ENCODE data around the gene ITGB2.

The ITGB2 gene

DNA sequence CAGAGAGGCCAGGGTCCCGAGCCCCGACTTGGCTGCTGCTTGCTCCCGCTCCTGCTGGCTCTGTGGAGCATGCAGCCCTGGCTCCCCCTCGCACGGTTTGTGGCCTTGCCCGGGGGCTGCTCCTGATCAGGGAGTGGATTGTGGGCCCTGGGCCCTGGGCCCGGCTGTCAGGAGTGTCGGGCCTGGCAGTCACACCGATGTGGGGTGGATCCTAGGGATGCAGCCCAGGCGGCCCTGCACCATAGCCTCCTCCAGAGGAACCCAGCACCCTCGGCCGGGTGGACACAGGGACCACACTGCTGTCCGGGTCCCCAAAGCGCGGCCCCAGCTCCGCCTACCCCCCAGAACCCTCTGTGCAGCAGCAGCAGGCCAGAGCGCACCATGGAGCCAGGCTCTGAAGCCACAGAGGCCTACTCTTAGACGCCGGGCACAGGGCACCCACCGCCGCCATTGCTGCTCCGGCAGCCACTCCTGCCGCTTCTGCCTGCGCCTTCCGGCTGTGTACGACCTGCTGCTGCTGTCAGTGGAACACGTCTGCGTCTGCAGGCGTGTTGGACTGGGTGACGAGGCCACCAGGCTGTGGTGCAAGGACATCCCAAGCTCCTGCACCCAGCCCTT is 28.6 kb upstream of the ITGB2 start:
- H3K4me1 ChIP-seq = peaks cover 99% of the 10 kb centered on the region
- peak overlapping the region; percentile 91 for H3K4me2 ChIP-seq
- peak overlapping the region; percentile 31; the same call in 1 of the 2 replicates for H3K9ac ChIP-seq
- no peaks in the 10 kb centered on the region for H3K27me3 ChIP-seq
- H3K9me3 ChIP-seq = no peaks in the 10 kb centered on the region
- no peak overlapping the region for H3K4me3 ChIP-seq
- H3K27ac ChIP-seq = peak overlapping the region; percentile 38; the same call in 1 of the 2 replicates
- peaks cover 91% of the 10 kb centered on the region for H4K20me1 ChIP-seq
- H3K36me3 ChIP-seq = peaks cover 52% of the 10 kb centered on the region
- no peak for TF ChIP-seq Cebpa-rat (IDR thresholded peaks at IDR 0.05)

DNA sequence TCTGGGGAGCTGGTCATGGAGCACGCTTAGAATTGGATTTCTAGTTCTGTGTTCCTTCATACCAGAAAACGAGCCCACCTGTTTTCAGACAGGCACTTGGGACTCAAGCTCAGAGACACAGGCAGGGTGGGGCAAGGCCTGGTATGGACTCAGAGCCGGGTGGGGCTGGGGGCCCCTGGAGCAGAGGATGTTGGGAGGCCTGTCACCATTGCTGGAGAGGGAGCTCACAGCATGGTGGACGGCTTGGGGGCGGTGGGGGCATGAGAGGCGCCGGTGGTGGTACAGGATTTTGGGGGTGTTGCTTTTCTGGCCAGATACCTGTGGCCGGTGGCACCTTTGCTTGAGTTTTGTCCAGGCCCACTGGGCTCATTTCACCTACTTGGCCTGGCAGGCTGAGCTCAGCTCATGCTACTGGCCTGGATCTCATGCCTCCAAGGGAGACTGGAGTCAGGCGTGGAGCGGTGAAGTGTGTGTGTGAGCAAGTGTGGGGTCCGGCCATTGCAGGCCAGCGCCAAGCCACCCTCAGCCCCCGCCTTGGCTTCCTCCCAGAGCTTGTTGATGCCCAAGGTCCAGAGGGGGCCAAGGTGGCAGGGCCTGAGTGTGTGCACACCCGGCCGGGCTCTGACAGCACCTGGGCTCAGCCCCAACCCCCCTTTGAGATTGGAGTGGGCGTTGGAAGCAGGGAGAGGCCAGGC is 27.9 kb upstream of the ITGB2 start:
- no peak for TF ChIP-seq Cebpa-rat (IDR thresholded peaks at IDR 0.05)
- H4K20me1 ChIP-seq = peaks cover 91% of the 10 kb centered on the region
- H3K4me1 ChIP-seq = peaks cover 99% of the 10 kb centered on the region
- no peaks in the 10 kb centered on the region for H3K27me3 ChIP-seq
- no peaks in the 10 kb centered on the region for H3K9me3 ChIP-seq
- H3K36me3 ChIP-seq = peaks cover 59% of the 10 kb centered on the region
- no peak overlapping the region for H3K4me3 ChIP-seq
- peak overlapping the region; percentile 31; the same call in 1 of the 2 replicates for H3K9ac ChIP-seq
- H3K27ac ChIP-seq = peak overlapping the region; percentile 38; the same call in 1 of the 2 replicates
- H3K4me2 ChIP-seq = peak overlapping the region; percentile 91

DNA sequence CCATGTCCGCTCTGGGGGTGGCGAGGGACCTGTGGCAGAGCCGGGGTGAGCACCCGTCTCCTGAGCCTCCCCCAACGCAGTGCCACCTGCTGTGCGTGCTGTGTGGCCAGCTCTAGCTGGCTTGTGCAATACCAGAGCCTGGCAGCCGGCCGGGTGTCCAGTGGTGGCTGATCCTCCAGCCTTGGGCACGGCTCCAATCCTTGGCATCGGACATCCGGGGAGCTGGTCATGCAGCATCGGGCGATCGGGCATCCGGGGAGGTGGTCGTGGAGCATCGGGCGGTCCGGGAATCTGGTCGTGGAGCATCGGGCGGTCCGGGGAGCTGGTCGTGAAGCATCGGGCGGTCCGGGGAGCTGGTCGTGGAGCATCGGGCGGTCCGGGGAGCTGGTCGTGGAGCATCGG is 27.2 kb upstream of the ITGB2 start:
- H3K4me1 ChIP-seq = peaks cover 99% of the 10 kb centered on the region
- TF ChIP-seq Cebpa-rat (IDR thresholded peaks at IDR 0.05) = no peak
- no peaks in the 10 kb centered on the region for H3K27me3 ChIP-seq
- H3K36me3 ChIP-seq = peaks cover 65% of the 10 kb centered on the region
- H4K20me1 ChIP-seq = peaks cover 91% of the 10 kb centered on the region
- H3K4me3 ChIP-seq = no peak overlapping the region
- H3K4me2 ChIP-seq = peak overlapping the region; percentile 90
- peak overlapping the region; percentile 74 for H3K27ac ChIP-seq
- no peak overlapping the region for H3K9ac ChIP-seq
- no peaks in the 10 kb centered on the region for H3K9me3 ChIP-seq

DNA sequence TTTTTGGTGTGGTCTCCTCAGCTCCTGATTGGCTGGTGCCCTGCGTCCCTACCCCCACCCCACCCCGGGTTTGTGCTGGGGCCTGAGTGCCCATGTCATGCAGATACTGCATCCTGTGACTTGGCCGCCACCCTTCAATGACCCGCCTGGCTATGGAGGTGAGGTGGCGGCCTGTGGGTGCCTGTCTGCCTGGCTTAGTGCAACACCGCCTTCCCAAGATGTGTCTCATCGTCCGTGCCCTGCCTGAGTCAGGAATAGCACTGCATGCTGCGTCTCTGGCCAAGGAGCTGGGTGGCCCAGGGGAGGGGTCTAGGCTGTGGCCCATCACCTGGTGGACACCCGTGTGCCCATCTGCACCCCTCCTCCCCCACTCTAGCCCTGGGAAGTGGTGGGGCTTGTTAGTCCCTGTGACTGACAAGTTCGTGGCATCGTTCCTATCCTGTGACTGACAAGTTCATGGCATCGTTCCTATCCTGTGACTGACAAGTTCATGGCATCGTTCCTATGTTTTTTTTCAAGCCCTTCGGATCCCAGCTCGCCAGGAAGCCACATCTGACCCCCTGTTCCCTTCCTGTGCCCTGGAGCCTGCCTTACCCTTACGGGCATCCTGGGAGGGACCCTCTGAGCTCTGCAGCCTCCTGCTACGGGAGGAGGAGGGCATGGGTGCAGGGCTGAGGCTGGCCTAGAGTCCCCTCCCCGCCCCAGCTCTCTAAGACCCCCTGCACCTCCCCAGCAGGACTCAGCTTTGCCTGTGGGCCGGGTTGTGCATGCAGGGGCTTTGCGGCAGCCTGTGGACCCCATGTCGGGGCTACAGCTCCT is 26.6 kb upstream of the ITGB2 start:
- Histone ChIP-seq H3K9me3 (no peaks in the 10 kb centered on the region), H3K27me3 (no peaks in the 10 kb centered on the region), H3K9ac (peak overlapping the region; percentile 53; the same call in 1 of the 2 replicates), H3K4me2 (peak overlapping the region; percentile 90), H3K27ac (peak overlapping the region; percentile 74), H3K4me1 (peaks cover 99% of the 10 kb centered on the region), H3K36me3 (peaks cover 71% of the 10 kb centered on the region), H3K4me3 (0 out of 2 replicates have a peak overlapping the region, but pooled peaks have one; percentile 50), H4K20me1 (peaks cover 91% of the 10 kb centered on the region)
- TF ChIP-seq Cebpa-rat (IDR thresholded peaks at IDR 0.05) = no peak

DNA sequence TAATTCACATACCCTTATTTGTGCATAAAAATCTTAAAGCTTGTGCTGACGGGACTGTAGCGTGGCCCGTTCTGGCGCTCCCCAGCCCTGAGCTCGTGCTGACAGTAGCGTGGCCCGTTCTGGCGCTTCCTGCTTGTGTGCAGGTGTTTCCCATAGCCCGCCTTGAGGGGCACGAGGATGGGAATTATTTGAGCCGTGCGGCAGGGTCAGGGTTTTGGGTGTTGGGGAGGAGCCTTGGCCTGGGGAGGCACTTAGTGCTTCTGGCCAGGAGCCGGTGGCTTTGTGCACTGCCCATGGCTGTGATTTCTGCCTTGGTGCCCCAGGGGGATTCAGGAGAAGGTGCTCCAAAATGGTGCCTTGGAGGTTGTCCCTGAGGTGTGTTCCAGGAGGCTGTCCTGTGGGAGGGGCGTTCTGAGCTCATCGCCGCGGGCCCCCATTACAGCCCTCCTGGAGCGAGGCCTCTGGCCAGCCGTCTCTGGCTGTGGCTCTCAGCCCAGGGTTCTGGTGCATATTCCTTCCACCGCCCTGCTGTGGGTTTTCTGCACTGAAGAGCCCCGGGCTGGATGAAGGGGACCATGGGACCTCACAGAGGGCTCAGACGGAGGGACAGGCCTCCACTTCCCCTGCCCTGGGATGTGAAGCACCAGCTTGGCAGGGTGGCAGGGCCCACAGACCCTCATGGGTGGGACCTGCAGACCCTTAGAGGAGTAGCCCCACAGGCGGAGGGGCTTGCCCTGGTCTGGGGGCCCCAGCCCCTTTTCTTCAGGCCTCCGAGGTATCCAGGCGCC is 25.7 kb upstream of the ITGB2 start:
- H4K20me1 ChIP-seq = peaks cover 99% of the 10 kb centered on the region
- peak overlapping the region; percentile 74 for H3K27ac ChIP-seq
- peak overlapping the region; percentile 50 for H3K4me3 ChIP-seq

DNA sequence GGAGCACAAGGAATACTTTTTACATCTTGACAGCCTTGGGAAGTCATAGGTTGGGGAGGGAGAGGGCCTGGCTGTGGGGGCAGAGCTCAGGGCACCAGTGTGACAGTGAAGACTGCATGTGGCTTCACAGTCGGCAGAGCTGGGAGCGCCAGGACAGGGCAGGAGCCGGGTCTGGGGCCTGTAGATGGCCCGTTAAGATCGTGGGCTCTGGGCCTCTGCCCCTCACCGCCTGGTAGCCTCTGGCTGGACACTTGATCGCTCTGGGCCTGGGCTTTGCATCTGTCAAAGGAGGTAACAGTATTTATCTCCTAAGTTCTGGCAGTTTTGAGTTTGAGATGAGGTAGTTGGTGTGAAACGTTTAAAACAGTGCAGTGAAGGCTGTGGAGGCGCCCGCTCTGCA is 23.9 kb upstream of the ITGB2 start:
- H3K4me1 ChIP-seq = peaks cover 88% of the 10 kb centered on the region
- no peak for TF ChIP-seq Cebpa-rat (IDR thresholded peaks at IDR 0.05)
- peak overlapping the region; percentile 62; the same call in 1 of the 2 replicates for H3K9ac ChIP-seq
- H3K9me3 ChIP-seq = no peaks in the 10 kb centered on the region
- H3K27ac ChIP-seq = peak overlapping the region; percentile 74; the same call in 1 of the 2 replicates
- no peak overlapping the region for H3K4me3 ChIP-seq
- peak overlapping the region; percentile 90 for H3K4me2 ChIP-seq
- H3K27me3 ChIP-seq = no peaks in the 10 kb centered on the region
- peaks cover 91% of the 10 kb centered on the region for H4K20me1 ChIP-seq
- peaks cover 70% of the 10 kb centered on the region for H3K36me3 ChIP-seq

More for the DNA sequence above, 25.7 kb upstream of the ITGB2 start:
- Histone ChIP-seq H3K27me3 (no peaks in the 10 kb centered on the region), H3K36me3 (peaks cover 75% of the 10 kb centered on the region), H3K9ac (peak overlapping the region; percentile 53), H3K4me2 (peak overlapping the region; percentile 90), H3K9me3 (no peaks in the 10 kb centered on the region), H3K4me1 (peaks cover 99% of the 10 kb centered on the region)
- TF ChIP-seq Cebpa-rat (IDR thresholded peaks at IDR 0.05) = no peak

DNA sequence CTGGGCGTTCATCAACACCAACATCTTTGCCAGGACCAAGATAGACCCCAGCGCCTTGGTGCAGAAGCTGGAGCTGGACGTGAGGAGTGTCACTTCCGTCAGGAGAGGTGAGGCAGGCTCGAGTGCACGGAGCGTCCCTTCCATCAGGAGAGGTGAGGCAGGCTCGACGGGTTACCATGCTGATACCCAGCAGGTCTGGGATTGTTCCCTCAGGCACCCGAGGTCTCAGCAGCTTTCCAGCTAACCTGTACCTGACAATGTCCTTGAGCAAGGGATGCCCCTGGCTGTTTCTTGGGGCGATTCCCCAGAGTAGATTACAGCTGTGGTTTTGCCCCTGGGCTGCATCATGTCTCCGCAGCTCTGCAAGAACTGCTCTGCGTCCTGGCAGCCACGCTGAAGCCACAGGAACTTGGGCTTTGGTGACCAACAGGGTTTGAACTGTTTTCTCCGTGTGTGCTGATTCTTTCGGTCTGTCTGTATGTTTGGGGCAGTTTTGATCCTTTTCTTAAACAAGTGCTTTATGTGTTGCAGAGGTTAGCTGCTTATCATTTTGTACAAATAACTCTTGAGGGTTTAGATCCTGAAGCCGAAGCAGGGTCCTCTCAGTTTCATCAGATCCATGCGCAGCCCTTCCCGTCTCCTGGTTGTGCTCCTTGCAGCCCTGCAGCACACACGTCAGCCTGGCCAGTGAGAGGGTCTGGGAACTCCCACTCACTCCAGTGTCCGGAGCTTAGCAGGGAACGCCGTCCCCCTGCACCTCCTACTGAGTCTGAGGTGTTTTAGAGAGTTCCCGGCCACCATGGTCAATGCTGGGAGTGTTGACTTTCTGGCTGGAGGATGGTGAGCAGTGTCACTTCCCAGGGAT is 23.2 kb upstream of the ITGB2 start:
- Histone ChIP-seq H3K36me3 (peaks cover 63% of the 10 kb centered on the region), H3K27ac (0 out of 2 replicates have a peak overlapping the region, but pooled peaks have one; percentile 74), H3K4me2 (peak overlapping the region; percentile 90), H3K9me3 (no peaks in the 10 kb centered on the region), H3K4me3 (no peak overlapping the region), H3K27me3 (no peaks in the 10 kb centered on the region), H3K4me1 (peaks cover 87% of the 10 kb centered on the region), H3K9ac (peak overlapping the region; percentile 62; the same call in 1 of the 2 replicates), H4K20me1 (peaks cover 85% of the 10 kb centered on the region)
- no peak for TF ChIP-seq Cebpa-rat (IDR thresholded peaks at IDR 0.05)

DNA sequence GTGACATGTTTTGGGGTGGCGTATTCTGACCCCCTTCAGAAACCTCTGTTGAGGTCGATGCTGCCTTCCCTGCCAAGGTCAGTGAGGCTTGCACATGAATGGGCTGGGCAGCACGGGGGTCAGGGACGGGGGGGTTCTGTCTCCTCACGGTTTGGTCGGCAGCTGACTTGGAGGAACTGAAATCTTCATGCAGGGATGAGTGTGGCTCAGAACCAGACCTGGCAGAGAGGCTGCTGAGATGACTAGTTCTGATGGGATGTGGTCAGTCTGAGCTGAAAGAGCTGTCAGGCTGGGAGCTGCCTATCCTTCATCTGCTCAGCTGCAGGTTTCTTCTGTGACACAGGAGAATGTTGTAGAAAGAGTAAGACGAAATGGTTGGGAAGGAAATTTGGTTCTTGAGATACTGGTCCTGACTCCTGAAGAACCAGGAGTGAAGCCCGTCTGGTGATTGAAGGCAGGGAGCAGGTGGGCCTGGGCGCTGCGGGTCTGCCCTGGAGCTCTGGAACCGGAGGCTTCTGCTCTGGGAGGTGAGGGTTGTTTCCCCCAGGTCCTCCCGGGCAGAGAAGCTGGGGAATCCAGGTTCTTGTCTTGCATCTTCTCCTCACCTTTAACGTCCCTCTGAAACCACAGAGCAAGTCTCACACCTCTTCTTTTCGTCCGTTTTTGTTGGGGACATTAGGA is 22.4 kb upstream of the ITGB2 start:
- H3K4me2 ChIP-seq = peak overlapping the region; percentile 90
- H3K4me3 ChIP-seq = no peak overlapping the region
- no peaks in the 10 kb centered on the region for H3K9me3 ChIP-seq
- no peak overlapping the region for H3K27ac ChIP-seq
- H3K9ac ChIP-seq = no peak overlapping the region; the same call in 1 of the 2 replicates
- H3K4me1 ChIP-seq = peaks cover 84% of the 10 kb centered on the region
- peaks cover 77% of the 10 kb centered on the region for H4K20me1 ChIP-seq
- no peak for TF ChIP-seq Cebpa-rat (IDR thresholded peaks at IDR 0.05)
- peaks cover 55% of the 10 kb centered on the region for H3K36me3 ChIP-seq
- no peaks in the 10 kb centered on the region for H3K27me3 ChIP-seq
